Karpas-422 (cell line): ENCODE measurements around the gene HINFP. TPM values are rescaled to one million over a fixed set of nuclear protein-coding genes. Genes with fewer than 3 reads are reported as not detected.
"Not testable (repeated sequence)": the region's sequence is repeated elsewhere in the genome, so short reads cannot be mapped to it uniquely, and the experiment has no call there.

Experiments used
- DNase-seq: peaks from one replicate; pipeline ENCODE4 v3.0.0-alpha.2; 2015
- H2AFZ ChIP-seq: fragments of 200-600 bp; sonication (generic); 2 replicates; pipeline ENCODE4 v1.6.1; 2014; ENCODE audit warnings: antibody characterized with exemption, low read length, mixed read lengths
- H3K27ac ChIP-seq: fragments of 200-600 bp; sonication (generic); 2 replicates; pipeline ENCODE4 v1.5.1; 2014; ENCODE audit warnings: mild to moderate bottlenecking, low read length, moderate library complexity
- H3K27me3 ChIP-seq: fragments of 200-600 bp; sonication (generic); 2 replicates; pipeline ENCODE4 v1.6.1; 2014; ENCODE audit warnings: low read length, mixed read lengths
- H3K36me3 ChIP-seq: fragments of 200-600 bp; sonication (generic); 2 replicates; pipeline ENCODE4 v1.6.1; 2014; ENCODE audit warnings: low read length, mixed read lengths; ENCODE audit not compliant: insufficient read depth
- H3K4me1 ChIP-seq: fragments of 200-600 bp; sonication (generic); 2 replicates; pipeline ENCODE4 v1.6.1; 2014; ENCODE audit warnings: mild to moderate bottlenecking, low read length, mixed read lengths
- H3K4me2 ChIP-seq: fragments of 200-600 bp; sonication (generic); 2 replicates; pipeline ENCODE4 v1.6.1; 2014; ENCODE audit warnings: low read length, low read depth, mild to moderate bottlenecking; ENCODE audit not compliant: poor library complexity, severe bottlenecking
- H3K4me3 ChIP-seq: fragments of 200-600 bp; sonication (generic); 2 replicates; pipeline ENCODE4 v1.5.1; 2014; ENCODE audit warnings: mild to moderate bottlenecking, antibody characterized with exemption, low read length, mixed read lengths
- H3K79me2 ChIP-seq: fragments of 200-600 bp; sonication (generic); 2 replicates; pipeline ENCODE4 v1.6.1; 2014; ENCODE audit warnings: mild to moderate bottlenecking, low read length, mixed read lengths
- H3K9ac ChIP-seq: fragments of 200-600 bp; sonication (generic); 2 replicates; pipeline ENCODE4 v1.6.0; 2014; ENCODE audit warnings: low read length
- H3K9me2 ChIP-seq: fragments of 200-600 bp; sonication (generic), shearing (Covaris generic); replicated peaks from 2 replicates; pipeline ENCODE4 v1.6.0; 2014; ENCODE audit warnings: mild to moderate bottlenecking, low read length, moderate library complexity; ENCODE audit not compliant: insufficient read depth
- H3K9me3 ChIP-seq: fragments of 300-700, 200-600 bp; sonication (generic); 2 replicates; pipeline ENCODE4 v1.6.1; 2014; ENCODE audit warnings: low read length, mixed read lengths
- H4K20me1 ChIP-seq: fragments of 200-600 bp; sonication (generic); 2 replicates; pipeline ENCODE4 v1.6.1; 2014; ENCODE audit warnings: mild to moderate bottlenecking, antibody characterized with exemption, low read length, low read depth; ENCODE audit not compliant: insufficient read depth
- total RNA-seq: library from RNA; depleted of rRNA; stranded (reverse); fragments of >200 nt; shearing (Covaris generic); gene quantifications from 2 replicates; pipeline ENCODE4 v1.2.3, GENCODE V29; 2014; ENCODE audit warnings: low replicate concordance

HINFP gene
- total RNA-seq, 1 experiment from 2014 or later, result 22.4 TPM

DNA sequence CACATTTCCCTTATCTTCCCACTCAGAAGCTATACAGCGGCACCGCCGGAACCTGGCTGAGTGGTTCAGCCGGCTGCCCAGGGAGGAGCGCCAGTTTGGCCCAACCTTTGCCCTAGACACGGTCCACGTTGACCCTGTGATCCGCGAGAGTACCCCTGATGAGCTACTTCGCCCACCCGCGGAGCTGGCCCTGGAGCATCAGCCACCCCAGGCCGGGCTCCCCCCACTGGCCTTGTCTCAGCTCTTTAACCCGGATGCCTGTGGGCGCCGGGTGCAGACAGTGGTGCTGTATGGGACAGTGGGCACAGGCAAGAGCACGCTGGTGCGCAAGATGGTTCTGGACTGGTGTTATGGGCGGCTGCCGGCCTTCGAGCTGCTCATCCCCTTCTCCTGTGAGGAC, 52.1 kb downstream of the HINFP start:
- Histone ChIP-seq H3K4me3 (no peak overlapping the region), H3K9me3 (no peaks in the 10 kb centered on the region), H3K4me2 (no peak overlapping the region), H3K27me3 (no peaks in the 10 kb centered on the region), H3K27ac (no peak overlapping the region), H3K4me1 (peaks cover 3% of the 10 kb centered on the region), H2AFZ (no peak overlapping the region), H4K20me1 (no peaks in the 10 kb centered on the region), H3K79me2 (no peaks in the 10 kb centered on the region), H3K36me3 (no peaks in the 10 kb centered on the region), H3K9ac (no peak overlapping the region), H3K9me2 (no peaks in the 10 kb centered on the region)
- DNase-seq, result no peak

DNA sequence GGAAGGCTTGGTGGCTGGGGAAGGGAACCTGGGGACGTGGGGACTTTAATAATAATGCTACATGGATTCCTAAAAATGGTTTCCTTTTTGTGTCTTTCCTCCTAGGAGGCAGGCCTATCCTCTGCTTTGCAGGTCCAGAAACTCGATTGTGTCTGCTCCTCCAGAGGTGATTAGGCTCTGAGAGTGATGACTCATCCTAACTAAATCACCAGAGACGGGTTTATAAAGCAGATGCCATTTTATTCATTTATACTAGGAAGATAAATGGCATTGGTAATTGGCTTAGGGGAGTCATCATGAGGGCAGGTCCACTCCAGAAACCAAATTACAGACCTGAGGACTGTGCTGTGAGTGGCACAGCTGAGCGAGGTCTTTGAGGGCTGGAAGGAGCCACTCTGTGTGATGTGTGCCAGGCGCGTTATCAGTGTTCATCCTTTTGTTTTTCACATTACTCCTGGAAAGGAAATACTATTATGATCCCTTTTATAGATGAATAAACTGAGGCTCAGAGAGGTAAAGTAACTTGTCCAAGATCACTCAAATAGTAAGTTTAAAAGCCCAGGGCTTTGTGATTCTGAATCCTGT, 54.2 kb downstream of the HINFP start:
- Histone ChIP-seq H3K4me3 (no peak overlapping the region), H3K4me1 (no peaks in the 10 kb centered on the region), H3K27me3 (no peaks in the 10 kb centered on the region), H3K4me2 (no peak overlapping the region), H3K9me2 (no peaks in the 10 kb centered on the region), H3K79me2 (no peaks in the 10 kb centered on the region), H3K27ac (no peak overlapping the region), H2AFZ (no peak overlapping the region), H3K9me3 (no peaks in the 10 kb centered on the region), H3K9ac (no peak overlapping the region), H3K36me3 (no peaks in the 10 kb centered on the region), H4K20me1 (no peaks in the 10 kb centered on the region)
- DNase-seq, result no peak

DNA sequence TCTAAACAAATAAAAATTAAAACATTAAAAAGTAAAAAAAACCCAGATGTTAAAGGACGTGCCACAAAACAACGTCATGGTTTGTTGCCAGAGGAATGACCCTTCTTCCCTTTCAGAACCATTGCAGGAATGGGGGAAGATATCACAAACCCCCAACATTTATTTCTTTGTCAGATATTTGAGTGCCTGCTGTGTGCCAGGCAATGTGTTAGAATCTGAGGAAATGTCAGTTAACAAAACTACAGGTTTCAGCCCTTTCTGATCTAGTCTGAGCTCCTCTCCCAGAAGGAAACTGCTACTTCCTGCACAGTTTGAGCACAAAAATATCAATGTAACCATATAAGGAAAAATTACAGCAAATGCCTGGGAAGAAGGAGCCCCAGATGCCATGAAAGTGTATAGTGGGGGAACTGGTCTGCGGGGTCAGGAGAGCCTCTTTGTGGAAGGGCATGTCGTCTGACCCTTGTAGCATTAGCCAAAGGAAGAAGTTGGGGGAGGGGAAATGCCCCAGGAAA, 56.8 kb downstream of the HINFP start:
- Histone ChIP-seq H2AFZ (no peak overlapping the region), H3K9ac (no peak overlapping the region)

DNA sequence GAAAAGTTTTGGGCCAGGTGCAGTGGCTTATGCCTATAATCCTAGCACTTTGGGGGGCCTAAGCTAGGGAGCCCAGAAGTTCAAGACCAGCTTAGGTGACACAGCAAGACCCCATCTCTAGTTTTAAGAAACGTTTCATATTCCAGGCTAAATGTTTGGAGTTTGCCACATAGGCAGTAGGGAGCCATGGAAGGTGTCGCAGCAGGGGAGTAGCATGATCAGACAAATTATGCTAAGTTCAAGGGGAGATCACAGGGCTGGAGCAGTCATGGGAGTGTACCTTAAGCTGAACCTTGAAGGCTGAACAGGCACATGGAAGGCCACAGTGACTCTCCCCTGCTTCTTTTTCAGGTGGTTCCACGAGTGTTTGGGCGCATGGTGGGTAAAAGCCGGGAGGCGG, 58.0 kb downstream of the HINFP start:
- no peak overlapping the region for H3K4me2 ChIP-seq
- no peaks in the 10 kb centered on the region for H3K36me3 ChIP-seq
- H3K4me3 ChIP-seq, result no peak overlapping the region
- no peaks in the 10 kb centered on the region for H3K4me1 ChIP-seq
- H3K9me3 ChIP-seq, result no peaks in the 10 kb centered on the region
- no peak overlapping the region for H3K27ac ChIP-seq
- H3K27me3 ChIP-seq, result no peaks in the 10 kb centered on the region
- H3K79me2 ChIP-seq, result no peaks in the 10 kb centered on the region
- no peak for DNase-seq
- H3K9ac ChIP-seq, result no peak overlapping the region
- no peaks in the 10 kb centered on the region for H3K9me2 ChIP-seq
- H2AFZ ChIP-seq, result no peak overlapping the region
- H4K20me1 ChIP-seq, result no peaks in the 10 kb centered on the region

More for the DNA sequence above, 56.8 kb downstream of the HINFP start:
- H3K36me3 ChIP-seq, result no peaks in the 10 kb centered on the region
- no peaks in the 10 kb centered on the region for H4K20me1 ChIP-seq
- no peak overlapping the region for H3K4me3 ChIP-seq
- no peak overlapping the region for H3K27ac ChIP-seq
- no peaks in the 10 kb centered on the region for H3K79me2 ChIP-seq
- DNase-seq, result no peak
- H3K9me2 ChIP-seq, result no peaks in the 10 kb centered on the region
- H3K9me3 ChIP-seq, result no peaks in the 10 kb centered on the region
- H3K4me1 ChIP-seq, result no peaks in the 10 kb centered on the region
- H3K27me3 ChIP-seq, result no peaks in the 10 kb centered on the region
- H3K4me2 ChIP-seq, result no peak overlapping the region

DNA sequence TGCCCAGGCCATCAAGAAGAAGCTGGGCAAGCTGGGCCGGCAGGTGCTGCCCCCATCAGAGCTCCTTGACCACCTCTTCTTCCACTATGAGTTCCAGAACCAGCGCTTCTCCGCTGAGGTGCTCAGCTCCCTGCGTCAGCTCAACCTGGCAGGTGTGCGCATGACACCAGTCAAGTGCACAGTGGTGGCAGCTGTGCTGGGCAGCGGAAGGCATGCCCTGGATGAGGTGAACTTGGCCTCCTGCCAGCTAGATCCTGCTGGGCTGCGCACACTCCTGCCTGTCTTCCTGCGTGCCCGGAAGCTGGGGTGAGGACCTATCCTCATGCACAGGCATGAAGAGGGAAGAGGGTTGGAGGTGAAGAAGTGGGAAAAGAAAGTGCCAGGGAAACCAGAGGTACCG, 58.6 kb downstream of the HINFP start:
- H2AFZ ChIP-seq, result no peak overlapping the region
- no peak overlapping the region for H3K4me2 ChIP-seq
- no peaks in the 10 kb centered on the region for H3K36me3 ChIP-seq
- DNase-seq, result no peak
- no peaks in the 10 kb centered on the region for H3K4me1 ChIP-seq
- H3K9ac ChIP-seq, result no peak overlapping the region
- no peaks in the 10 kb centered on the region for H3K27me3 ChIP-seq
- no peak overlapping the region for H3K4me3 ChIP-seq
- no peaks in the 10 kb centered on the region for H4K20me1 ChIP-seq
- no peaks in the 10 kb centered on the region for H3K9me3 ChIP-seq
- H3K9me2 ChIP-seq, result no peaks in the 10 kb centered on the region
- no peaks in the 10 kb centered on the region for H3K79me2 ChIP-seq
- H3K27ac ChIP-seq, result no peak overlapping the region

DNA sequence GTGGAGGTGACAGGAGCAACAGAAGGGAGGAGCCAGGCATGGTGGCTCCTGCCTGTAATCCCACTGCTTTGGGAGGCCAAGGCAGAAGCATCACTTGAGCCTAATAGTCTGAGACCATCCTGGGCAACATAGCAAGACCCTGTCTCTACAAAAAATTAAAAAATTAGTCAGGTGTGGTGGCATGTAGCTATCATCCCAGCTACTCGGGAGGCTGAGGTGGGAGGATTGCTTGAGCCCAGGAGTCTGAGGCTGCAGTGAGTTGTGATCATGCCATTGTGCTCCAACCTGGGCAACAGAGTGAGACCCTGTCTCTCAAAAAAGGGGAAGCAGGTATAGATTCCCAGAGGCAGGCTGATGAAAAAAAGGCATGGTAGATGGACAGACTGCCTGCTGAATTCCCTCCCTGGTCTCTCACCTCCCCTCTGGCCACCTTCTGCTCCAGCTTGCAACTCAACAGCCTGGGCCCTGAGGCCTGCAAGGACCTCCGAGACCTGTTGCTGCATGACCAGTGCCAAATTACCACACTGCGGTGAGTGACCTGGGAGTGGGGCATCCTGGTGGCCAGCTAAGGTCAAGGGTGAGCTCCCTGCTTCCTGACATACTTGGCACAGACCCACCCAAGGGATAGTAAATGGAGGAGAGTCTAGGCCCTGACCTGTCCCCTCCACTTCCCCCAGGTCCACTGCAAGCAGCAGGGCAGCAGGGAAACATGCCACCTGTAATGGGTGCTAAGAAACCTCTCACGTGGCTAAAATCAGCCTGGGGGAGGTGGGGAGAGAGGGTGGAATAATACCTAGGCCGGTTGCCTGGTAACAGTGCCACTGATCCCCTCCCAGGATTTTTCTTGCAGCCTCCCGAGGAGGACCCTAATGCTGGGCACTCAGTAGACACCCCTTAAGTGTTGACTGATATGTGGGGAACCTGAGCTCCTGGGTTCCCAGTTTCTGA, 59.6 kb downstream of the HINFP start:
- DNase-seq, result no peak
- no peak overlapping the region for H3K4me2 ChIP-seq

DNA sequence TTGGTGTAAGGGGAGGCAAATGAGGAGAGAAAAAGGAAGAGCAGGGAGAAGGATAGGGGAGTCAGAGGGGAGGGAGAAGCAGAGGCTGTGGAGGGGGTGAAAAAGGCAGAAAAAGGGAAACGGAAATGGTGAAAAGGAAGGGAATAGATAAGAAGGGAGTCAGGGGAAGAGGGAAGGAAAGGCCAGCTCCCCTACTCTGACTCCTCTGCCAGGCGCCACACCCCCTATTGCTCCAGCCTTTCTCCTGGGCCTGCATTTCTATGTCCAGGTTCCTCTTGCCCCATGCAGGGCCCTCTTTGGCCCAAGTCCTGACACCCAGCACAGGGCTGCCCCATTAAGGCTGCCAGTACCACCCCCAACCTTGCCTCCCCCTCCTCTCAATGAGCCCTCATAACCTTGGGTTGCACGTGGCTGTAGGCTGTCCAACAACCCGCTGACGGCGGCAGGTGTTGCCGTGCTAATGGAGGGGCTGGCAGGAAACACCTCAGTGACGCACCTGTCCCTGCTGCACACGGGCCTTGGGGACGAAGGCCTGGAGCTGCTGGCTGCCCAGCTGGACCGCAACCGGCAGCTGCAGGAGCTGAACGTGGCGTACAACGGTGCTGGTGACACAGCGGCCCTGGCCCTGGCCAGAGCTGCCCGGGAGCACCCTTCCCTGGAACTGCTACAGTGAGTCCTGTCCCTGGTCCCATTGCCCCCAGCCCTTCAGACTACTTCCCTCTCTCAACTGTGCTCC, 60.5 kb downstream of the HINFP start:
- H3K27me3 ChIP-seq, result no peaks in the 10 kb centered on the region
- no peak overlapping the region for H3K4me2 ChIP-seq
- H4K20me1 ChIP-seq, result no peaks in the 10 kb centered on the region
- H2AFZ ChIP-seq, result no peak overlapping the region
- H3K9ac ChIP-seq, result no peak overlapping the region
- DNase-seq, result no peak
- no peaks in the 10 kb centered on the region for H3K36me3 ChIP-seq
- no peak overlapping the region for H3K27ac ChIP-seq
- H3K4me3 ChIP-seq, result no peak overlapping the region
- no peaks in the 10 kb centered on the region for H3K9me3 ChIP-seq
- H3K4me1 ChIP-seq, result no peaks in the 10 kb centered on the region
- H3K79me2 ChIP-seq, result no peaks in the 10 kb centered on the region
- H3K9me2 ChIP-seq, result no peaks in the 10 kb centered on the region

More for the DNA sequence above, 59.6 kb downstream of the HINFP start:
- Histone ChIP-seq H3K9ac (no peak overlapping the region), H4K20me1 (no peaks in the 10 kb centered on the region), H3K9me3 (no peaks in the 10 kb centered on the region), H3K9me2 (no peaks in the 10 kb centered on the region), H2AFZ (no peak overlapping the region), H3K79me2 (no peaks in the 10 kb centered on the region), H3K4me1 (no peaks in the 10 kb centered on the region), H3K27me3 (no peaks in the 10 kb centered on the region), H3K27ac (no peak overlapping the region), H3K36me3 (no peaks in the 10 kb centered on the region), H3K4me3 (no peak overlapping the region)

DNA sequence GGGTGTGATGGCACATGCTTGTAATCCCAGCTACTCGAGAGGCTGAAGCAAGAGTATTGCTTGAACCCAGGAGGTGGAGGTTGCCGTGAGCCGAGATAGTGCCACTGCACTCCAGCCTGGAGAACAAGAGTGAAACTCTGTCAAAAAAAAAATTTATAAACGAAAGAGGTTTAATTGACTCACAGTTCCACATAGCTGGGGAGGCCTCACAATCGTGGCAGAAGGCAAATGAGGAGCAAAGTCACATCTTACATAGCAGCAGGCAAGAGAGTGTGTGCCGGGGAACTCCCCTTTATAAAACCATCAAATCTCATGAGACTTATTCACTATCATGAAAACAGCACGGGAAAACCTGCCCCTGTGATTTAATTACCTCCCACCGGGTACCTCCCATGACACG, 63.0 kb downstream of the HINFP start:
- not testable (repeated sequence) for H3K9ac ChIP-seq, H2AFZ ChIP-seq, H3K27me3 ChIP-seq, DNase-seq, H3K36me3 ChIP-seq, H4K20me1 ChIP-seq, H3K79me2 ChIP-seq, H3K27ac ChIP-seq, H3K4me1 ChIP-seq, H3K9me3 ChIP-seq, H3K4me2 ChIP-seq, H3K9me2 ChIP-seq, H3K4me3 ChIP-seq
